Measurements from ENCODE around the gene PRKG1.

- TF ChIP-seq CTCF (IDR thresholded peaks at IDR 0.05) (no peak), POLR2A (IDR thresholded peaks at IDR 0.05) (no peak)
These were observed 906.5 kb downstream of the PRKG1 start for GRCh38 chr10:51980752-51981151.
